ENCODE data around the gene GPATCH1.
"Not testable (repeated sequence)": the region's sequence is repeated elsewhere in the genome, so short reads cannot be mapped to it uniquely, and the experiment has no call there.

The GPATCH1 gene

GRCh38 chr19:33080761-33081681 is at the start of gene GPATCH1:
Gene GPATCH1 (plus strand): TSS chr19:33081181. CDS start chr19:33081194, 13 bp downstream.
- peak; percentile 65 to 79 for DNase-seq (ENCODE audit: low read depth in 1 of 2, low spot score in 1 of 2)

DNA sequence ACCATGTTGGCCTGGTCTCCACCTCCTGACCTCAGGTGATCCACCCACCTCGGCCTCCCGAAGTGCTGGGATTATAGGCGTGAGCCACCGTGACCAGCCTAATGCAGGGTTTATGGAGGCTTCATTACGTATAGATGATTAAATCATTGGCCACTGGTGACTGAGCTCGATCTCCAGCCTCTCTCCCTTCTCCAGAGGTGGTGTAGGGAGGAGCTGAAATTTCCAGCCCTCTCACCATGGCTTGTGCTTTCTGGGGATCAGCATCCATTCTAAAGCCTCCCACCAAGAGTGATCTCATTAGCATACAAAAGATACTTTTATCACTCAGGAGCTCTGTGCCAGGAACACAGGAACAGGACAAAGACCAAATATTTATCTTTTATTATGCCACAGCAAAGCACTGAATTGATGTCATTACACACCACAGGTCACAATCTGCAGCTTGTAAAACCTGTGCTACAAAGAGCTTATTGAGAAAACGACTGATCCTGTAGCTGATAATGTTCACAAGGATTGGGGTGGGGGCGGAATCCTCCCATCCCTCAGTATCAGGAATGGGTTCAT is 48.7 kb upstream of the GPATCH1 start:
- DNase-seq (ENCODE audit: low read depth in 1 of 2, low spot score in 1 of 2) = no peak

DNA sequence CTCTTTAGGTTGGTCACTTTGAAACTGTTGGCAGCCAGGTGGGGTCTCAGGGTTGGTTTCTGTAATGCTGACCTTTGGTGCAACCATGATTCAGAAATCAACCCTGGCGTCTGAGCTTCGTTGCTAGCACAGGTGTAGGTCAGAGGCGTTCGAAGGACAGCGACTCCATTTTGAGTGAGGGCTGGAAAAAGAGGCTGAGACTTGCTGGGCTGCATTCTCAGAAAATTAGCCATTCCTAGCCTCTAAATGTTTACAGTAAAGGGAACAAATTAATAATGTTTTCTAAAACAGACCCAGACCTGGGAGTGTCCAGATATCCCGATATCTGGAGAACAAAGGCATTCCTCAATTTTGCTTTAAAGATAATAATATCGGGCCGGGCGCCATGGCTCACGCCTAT is 45.5 kb upstream of the GPATCH1 start:
- DNase-seq (ENCODE audit: low read depth in 1 of 2, low spot score in 1 of 2) = no peak

- DNase-seq (ENCODE audit: low read depth in 1 of 2, low spot score in 1 of 2) = not testable (repeated sequence)
Measured at GRCh38 chr19:33036370-33037167, 44.4 kb upstream of the GPATCH1 start.

DNA sequence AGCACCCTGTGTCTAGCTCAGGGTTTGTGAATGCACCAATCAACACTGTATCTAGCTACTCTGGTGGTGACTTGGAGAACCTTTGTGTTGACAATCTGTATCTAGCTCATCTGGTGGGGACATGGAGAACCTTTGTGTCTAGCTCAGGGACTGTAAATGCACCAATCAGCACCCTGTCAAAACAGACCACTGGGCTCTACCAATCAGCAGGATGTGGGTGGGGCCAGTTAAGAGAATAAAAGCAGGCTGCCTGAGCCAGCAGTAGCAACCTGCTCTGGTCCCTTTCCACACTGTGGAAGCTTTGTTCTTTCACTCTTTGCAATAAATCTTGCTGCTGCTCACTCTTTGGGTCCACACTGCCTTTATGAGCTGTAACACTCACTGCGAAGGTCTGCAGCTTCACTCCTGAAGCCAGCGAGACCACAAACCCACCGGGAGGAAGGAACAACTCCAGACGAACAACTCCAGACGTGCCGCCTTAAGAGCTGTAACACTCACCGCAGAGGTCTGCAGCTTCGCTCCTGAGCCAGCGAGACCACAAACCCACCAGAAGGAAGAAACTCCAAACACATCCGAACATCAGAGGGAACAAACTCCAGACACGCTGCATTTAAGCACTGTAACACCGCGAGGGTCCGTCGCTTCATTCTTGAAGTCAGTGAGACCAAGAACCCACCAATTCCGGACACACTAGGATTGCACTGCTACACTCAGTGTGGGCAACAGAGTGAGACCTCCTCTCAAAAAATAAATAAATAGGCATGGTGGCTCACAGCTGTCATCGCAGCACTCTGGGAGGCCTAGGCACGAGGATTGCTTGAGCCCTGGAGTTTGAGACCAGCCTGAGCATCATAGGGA is 43.6 kb upstream of the GPATCH1 start:
- DNase-seq (ENCODE audit: low read depth in 1 of 2, low spot score in 1 of 2) = not testable (repeated sequence)

DNA sequence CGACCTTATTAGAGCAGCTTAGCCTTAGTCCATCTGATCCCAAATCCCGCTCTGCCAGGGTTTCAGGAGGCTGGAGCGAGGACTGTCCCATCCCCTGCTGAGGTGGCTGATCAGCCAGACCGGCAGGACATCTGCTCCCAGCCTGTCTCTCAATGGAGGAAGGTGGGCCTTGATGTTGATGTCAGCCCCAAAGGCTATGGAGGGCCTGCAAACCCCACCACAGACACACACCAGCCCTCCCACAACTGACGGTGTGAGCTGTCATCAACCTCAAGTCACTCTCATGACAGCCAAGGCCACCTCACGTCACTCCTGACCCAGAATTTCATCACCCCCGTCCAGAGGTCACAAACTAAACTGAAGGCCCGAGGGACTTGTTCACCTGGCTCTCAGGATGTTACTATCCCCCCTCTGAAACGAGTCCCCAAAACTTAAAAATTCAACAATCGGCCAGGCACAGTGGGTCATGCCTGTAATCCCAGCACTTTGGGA is 41.8 kb upstream of the GPATCH1 start:
- DNase-seq (ENCODE audit: low read depth in 1 of 2, low spot score in 1 of 2) = no peak

DNA sequence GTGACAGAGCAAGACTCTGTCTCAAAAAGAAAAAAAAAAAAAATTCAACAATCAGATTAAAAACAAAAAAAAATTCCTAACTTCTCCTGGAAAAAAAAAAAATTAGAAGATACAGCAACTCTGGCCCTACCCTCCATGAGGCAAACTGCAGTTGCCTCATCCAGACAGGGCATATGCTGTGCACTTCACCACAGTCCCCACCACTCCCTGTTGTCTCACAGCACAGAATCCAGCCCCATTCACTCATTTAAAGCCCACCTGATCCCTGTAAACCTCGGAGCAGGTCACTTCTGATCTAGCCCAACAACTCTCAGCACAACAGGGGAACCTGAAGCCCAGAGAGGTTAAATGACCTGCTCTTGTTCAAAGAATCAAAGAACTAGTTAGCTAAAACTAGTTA is 41.2 kb upstream of the GPATCH1 start:
- DNase-seq (ENCODE audit: low read depth in 1 of 2, low spot score in 1 of 2) = no peak

- no peak for DNase-seq (ENCODE audit: low read depth in 1 of 2, low spot score in 1 of 2)
Measured at GRCh38 chr19:33040994-33041827, 39.8 kb upstream of the GPATCH1 start.

GRCh38 chr19:33041828-33042160 is 39.2 kb upstream of the GPATCH1 start:
- DNase-seq (ENCODE audit: low read depth in 1 of 2, low spot score in 1 of 2) = not testable (repeated sequence)

DNA sequence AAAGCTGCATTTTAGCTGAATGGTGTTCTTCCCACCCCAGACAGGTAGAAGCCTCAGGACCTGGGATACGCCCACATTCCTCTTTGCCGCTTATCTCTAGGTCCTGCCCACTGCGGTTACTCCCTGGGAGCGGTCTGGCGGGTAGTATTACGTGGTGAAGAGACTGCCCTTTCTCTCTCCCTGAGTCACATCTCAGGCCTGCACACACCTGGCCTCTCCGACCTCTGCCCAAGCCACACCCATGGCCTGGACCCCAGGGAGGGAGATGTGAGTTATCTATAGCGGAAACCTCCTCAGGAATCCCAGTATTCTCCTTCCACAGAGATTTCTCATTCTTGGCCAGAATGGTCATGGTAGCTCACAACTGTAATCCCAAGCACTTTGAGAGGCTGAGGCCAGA is 33.6 kb upstream of the GPATCH1 start:
- no peak for DNase-seq (ENCODE audit: low read depth in 1 of 2, low spot score in 1 of 2)

GRCh38 chr19:33048806-33049676 is 31.9 kb upstream of the GPATCH1 start:
- DNase-seq (ENCODE audit: low read depth in 1 of 2, low spot score in 1 of 2) = no peak

DNA sequence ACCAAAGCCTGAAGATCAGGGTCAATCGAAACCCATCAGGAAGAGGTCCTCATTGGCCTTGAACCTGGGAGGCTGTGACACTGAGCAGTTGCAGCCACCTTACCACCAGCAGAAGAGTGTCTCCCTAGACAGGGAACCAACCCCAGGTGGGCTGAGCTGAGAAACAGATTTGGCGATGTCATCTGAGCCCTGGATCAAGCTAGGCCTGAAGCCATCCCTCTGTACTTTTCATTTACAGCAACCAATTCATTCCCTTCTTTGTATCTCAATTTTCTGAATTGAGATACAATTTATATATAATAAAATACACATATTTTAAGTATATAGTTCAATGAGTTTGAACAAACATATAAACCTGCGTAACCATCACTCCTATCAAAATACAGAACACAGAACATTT is 30.9 kb upstream of the GPATCH1 start:
- DNase-seq (ENCODE audit: low read depth in 1 of 2, low spot score in 1 of 2) = no peak

DNA sequence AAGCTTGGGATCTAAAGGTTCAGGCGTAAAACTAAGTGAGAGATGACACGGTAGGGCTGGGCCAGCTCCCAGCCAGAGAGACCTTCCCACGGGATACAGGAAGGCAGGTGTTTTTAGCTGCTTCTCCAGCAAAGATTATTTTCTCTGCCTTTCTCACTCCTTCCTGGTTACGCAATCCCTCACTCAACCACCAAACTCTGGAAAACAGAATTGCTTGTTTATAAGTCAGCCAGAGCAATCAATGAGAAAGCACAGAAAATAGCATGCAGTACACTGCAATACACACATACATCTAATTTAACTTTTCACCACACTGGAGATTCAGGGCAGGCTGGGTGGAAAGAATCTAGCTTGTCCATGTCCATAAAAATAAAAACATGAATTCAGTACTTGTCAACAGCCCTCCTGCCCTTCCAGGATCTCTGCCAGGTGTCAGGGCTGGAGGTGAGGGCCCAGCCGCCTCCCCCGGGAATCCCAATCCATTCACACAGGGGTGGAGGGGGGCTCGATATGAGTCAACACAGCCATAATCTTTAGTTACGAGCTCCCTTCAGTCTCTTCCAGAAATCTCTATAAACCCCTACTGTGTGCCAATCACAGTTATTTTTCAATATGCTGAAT is 28.5 kb upstream of the GPATCH1 start:
- no peak for DNase-seq (ENCODE audit: low read depth in 1 of 2, low spot score in 1 of 2)

DNA sequence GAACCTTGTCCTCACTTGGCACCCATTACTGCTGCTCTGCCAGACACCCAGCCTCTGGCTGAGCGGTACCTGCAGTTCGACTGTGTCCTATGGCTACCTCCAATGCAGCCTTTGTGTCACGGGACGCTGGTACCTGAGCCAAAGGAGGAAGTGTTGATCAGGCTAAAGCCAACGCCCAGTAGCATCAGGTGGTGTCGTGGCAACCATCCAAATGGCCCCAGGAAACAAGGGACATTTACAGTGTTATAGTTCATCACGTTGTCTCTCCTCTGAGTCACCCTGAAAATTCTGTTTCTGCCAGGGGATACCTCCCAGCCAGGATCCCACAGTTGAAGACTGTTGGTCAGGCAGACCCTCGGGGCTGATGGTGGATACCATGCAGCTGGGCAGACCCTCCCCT is 26.4 kb upstream of the GPATCH1 start:
- DNase-seq (ENCODE audit: low read depth in 1 of 2, low spot score in 1 of 2) = no peak

DNA sequence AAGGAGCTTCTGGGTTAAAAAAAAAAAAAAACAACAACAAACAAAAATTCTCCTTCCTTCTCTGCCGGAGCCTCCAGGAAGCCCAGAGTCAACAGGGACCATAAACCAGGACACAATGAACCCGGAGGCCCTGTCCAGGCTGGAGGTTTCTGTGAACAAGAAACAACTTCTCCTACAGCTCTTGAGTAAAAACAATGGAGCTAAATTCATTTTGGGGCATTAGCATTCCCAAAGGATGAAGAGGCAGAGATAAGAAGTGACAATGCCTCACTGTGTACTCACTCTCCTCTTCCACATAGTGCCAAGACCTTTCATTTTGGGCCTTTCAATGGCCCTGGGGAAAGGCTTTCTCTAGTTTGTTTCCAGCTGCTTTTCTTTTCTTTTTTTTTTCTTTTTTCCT is 25.3 kb upstream of the GPATCH1 start:
- DNase-seq (ENCODE audit: low read depth in 1 of 2, low spot score in 1 of 2) = no peak

DNA sequence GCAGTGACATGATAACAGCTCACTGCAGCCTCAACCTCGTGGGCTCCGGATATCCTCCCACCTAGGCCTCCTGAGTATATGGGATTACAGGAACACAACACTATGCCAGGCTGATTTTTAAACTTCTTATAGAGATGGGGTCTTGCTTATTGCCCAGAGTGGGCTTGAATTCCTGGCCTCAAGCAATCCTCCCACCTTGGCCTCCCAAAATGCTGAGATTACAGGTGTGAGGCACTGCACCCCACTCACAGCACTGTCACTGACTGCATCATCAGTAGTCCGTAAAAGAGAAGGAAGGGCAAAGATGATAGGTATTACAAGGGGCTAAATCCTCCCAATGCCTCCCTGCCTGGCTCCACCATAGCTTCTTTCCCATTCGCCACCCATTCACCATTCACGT is 20.4 kb upstream of the GPATCH1 start:
- no peak for DNase-seq (ENCODE audit: low read depth in 1 of 2, low spot score in 1 of 2)

- DNase-seq (ENCODE audit: low read depth in 1 of 2, low spot score in 1 of 2) = no peak
Measured at GRCh38 chr19:33062902-33063301, 18.1 kb upstream of the GPATCH1 start.

DNA sequence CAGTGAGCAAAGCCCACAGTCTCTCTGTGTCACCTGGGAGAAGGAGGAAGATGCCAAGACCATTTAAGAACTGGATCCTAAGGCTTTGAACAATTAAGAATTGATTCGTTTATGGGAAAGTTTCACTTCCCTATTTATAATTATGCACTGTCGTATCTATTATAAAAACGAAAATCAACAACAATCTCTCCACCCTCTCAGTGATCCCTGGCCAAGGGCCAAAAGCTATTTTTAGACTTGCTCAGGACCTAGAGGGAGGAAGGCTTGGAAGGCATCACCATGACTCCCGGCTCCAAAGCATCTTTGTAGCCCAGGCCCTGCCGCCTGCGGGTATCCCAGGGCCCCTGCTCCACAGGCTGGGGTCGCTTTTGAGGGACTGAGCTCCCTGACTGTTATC is 17.6 kb upstream of the GPATCH1 start:
- DNase-seq (ENCODE audit: low read depth in 1 of 2, low spot score in 1 of 2) = no peak

Data from activated CD4-positive, alpha-beta T cell treated with anti-CD3 and anti-CD28 coated beads, Interleukin-2, amount 50 U/mL, for 24 hours (primary cell).